K562 (cell line): Measurements from ENCODE around the gene WSCD1. TPM values are rescaled to one million over a fixed set of nuclear protein-coding genes. Genes with fewer than 3 reads are reported as not detected.

ENCODE experiments used
- ATAC-seq: fragments of 200-7000 bp; cut with Tn5 transposase; 3 replicates; pipeline ENCODE4 v1.9.1; 2020; ENCODE audit warnings: moderate library complexity
- BruUV-seq: library from RNA; stranded (reverse); fragments of 400-500 nt; replicated peaks from 2 replicates; lab custom pipeline; 2021; lab: Mats Ljungman, UMichigan
- CTCF ChIA-PET: fragments of 300-600 bp; formaldehyde crosslinking; extraction: SDS; loops from one replicate; lab custom pipeline; 2021; ENCODE audit warnings: low intra/inter-chr PET ratio; lab: Yijun Ruan, JAX
- POLR2A ChIA-PET: fragments of 300-600, 350-650 bp; sonication (Branson Sonifier 250); formaldehyde crosslinking; extraction: SDS; loops from one replicate; lab custom pipeline; 2021; ENCODE audit warnings: antibody characterized with exemption, inconsistent platforms; lab: Yijun Ruan, JAX
- DNase-seq, 4 experiments: peaks; one replicate each; pipeline versions ENCODE4 v3.0.0 to v3.0.0-alpha.2; 2011 to 2018; ENCODE audit warnings: low spot score in 3 of 4, mixed read lengths in 3 of 4; ENCODE audit errors: extremely low read depth in 1 of 4
- FAIRE-seq: peaks from 2 replicates; lab custom pipeline; 2011; peaks lifted over from hg19 to GRCh38; lab: Jason Lieb, UNC
- H2AFZ ChIP-seq: 2 replicates; pipeline ENCODE4 v1.6.0; 2011; ENCODE audit warnings: low read depth, low read length, control low read depth, inconsistent platforms
- H3K27ac ChIP-seq: fragments of 200-600 bp; 3 replicates; pipeline ENCODE4 v1.8.0; 2011; ENCODE audit warnings: low read depth, mild to moderate bottlenecking, control low read depth, inconsistent platforms, low read length, moderate library complexity, mixed read lengths; ENCODE audit errors: extremely low read depth
- H3K27me3 ChIP-seq, 2 experiments: fragments of 300-600 bp in 1 of 2; 2 replicates in 1 of 2; 3 replicates in 1 of 2; pipeline versions ENCODE4 v1.6.0 to v1.8.0; 2011; ENCODE audit warnings: inconsistent platforms in 2 of 2, low read length in 2 of 2, mild to moderate bottlenecking in 1 of 2, mixed read lengths in 1 of 2, moderate library complexity in 1 of 2; ENCODE audit not compliant: control insufficient read depth in 2 of 2, insufficient read depth in 2 of 2
- H3K36me3 ChIP-seq: fragments of 300-600 bp; 3 replicates; pipeline ENCODE4 v1.8.0; 2011; ENCODE audit warnings: mild to moderate bottlenecking, low read length, inconsistent platforms; ENCODE audit not compliant: control insufficient read depth, insufficient read depth
- H3K4me1 ChIP-seq, 2 experiments: fragments of 200-600 bp in 1 of 2; replicated peaks in 1 of 2; 2 replicates in 1 of 2; 3 replicates in 1 of 2; pipeline versions ENCODE4 v1.5.1 to v1.8.0; 2011; ENCODE audit warnings: inconsistent platforms in 2 of 2, low read length in 2 of 2, mild to moderate bottlenecking in 1 of 2, mixed read lengths in 1 of 2, moderate library complexity in 1 of 2; ENCODE audit not compliant: control insufficient read depth in 2 of 2, insufficient read depth in 2 of 2
- H3K4me2 ChIP-seq: 2 replicates; pipeline ENCODE4 v1.6.1; 2011; ENCODE audit warnings: low read length, control low read depth, inconsistent platforms, mixed read lengths; ENCODE audit not compliant: insufficient read depth
- H3K4me3 ChIP-seq: fragments of 200-600 bp; sonication (generic), shearing (Covaris generic); 2 replicates; pipeline ENCODE4 v1.5.1; 2016; ENCODE audit warnings: control low read depth, inconsistent platforms
- H3K79me2 ChIP-seq: fragments of 200-600 bp; 3 replicates; pipeline ENCODE4 v1.8.0; 2011; ENCODE audit warnings: low read length, inconsistent platforms; ENCODE audit not compliant: control insufficient read depth, insufficient read depth
- H3K9ac ChIP-seq, 2 experiments: 2 replicates each; pipeline versions ENCODE4 v1.6.0 to v1.6.1; 2011; ENCODE audit warnings: low read depth in 2 of 2, low read length in 2 of 2, control low read depth in 1 of 2, inconsistent platforms in 1 of 2, mild to moderate bottlenecking in 1 of 2, mixed read lengths in 1 of 2; ENCODE audit not compliant: insufficient read depth in 1 of 2
- H3K9me1 ChIP-seq: one replicate; pipeline ENCODE4 v1.6.0; 2011; ENCODE audit warnings: inconsistent platforms, mild to moderate bottlenecking, low read length, moderate library complexity; ENCODE audit not compliant: control insufficient read depth, insufficient read depth
- H3K9me3 ChIP-seq: replicated peaks from 2 replicates; pipeline ENCODE4 v1.5.1; 2011; ENCODE audit warnings: low read depth, low read length, inconsistent platforms; ENCODE audit not compliant: control insufficient read depth, insufficient read depth
- H4K20me1 ChIP-seq: replicated peaks from 2 replicates; pipeline ENCODE4 v1.6.1; 2011; ENCODE audit warnings: low read length, inconsistent platforms, mixed read lengths; ENCODE audit not compliant: control insufficient read depth, insufficient read depth
- ARHGAP35 ChIP-seq: fragments of 450-650 bp; IDR thresholded peaks from 2 replicates; pipeline ENCODE4 v1.6.1; 2018; ENCODE audit not compliant: partially characterized antibody
- DIDO1 ChIP-seq: fragments of 450-650 bp; IDR thresholded peaks from 2 replicates; pipeline ENCODE4 v1.6.1; 2016; ENCODE audit warnings: low read depth, missing biosample characterization, missing genetic modification characterization
- EHMT2 ChIP-seq: fragments of 450-650 bp; IDR thresholded peaks from 2 replicates; pipeline ENCODE4 v1.6.1; 2018; ENCODE audit warnings: antibody characterized with exemption
- ESRRA ChIP-seq: fragments of 450-650 bp; IDR thresholded peaks from 2 replicates; pipeline ENCODE4 v1.6.1; 2014; ENCODE audit warnings: low read depth, mild to moderate bottlenecking, moderate library complexity, borderline replicate concordance
- ZNF347 ChIP-seq: fragments of 450-650 bp; formaldehyde crosslinking; IDR thresholded peaks from 2 replicates; pipeline ENCODE4 v1.4.0; 2020; ENCODE audit warnings: low read depth, mild to moderate bottlenecking, moderate library complexity
- ZNF57 ChIP-seq: fragments of 450-650 bp; formaldehyde crosslinking; IDR thresholded peaks from 2 replicates; pipeline ENCODE4 v1.4.0; 2020; ENCODE audit warnings: mild to moderate bottlenecking, moderate library complexity
- ZNF785 ChIP-seq: fragments of 250-450 bp; sonication (Bioruptor Pico); IDR thresholded peaks from 2 replicates; pipeline ENCODE4 v1.4.0; 2020; ENCODE audit warnings: mild to moderate bottlenecking
- WGBS: fragments of 100-300 bp; shearing (Covaris generic); methylation state at CpG from one replicate; pipeline ENCODE4 v1.1.6; 2016; ENCODE audit warnings: low coverage, mixed read lengths; ENCODE audit not compliant: insufficient coverage; ENCODE audit errors: missing lambda C conversion rate; 5-methylcytosine and 5-hydroxymethylcytosine counted together
- in situ Hi-C: fragments of 300-500 bp; cut with MboI; formaldehyde crosslinking; loops from 4 replicates; pipeline ENCODE4 v1.15.0; 2018; ENCODE audit warnings: inconsistent platforms, mixed read lengths
- intact Hi-C: fragments of 100-400 bp; cut with micrococcal nuclease; formaldehyde crosslinking; loops from 2 replicates; pipeline ENCODE4 v1.14.2; 2022
- polyA plus RNA-seq, 8 experiments: library from polyadenylated mRNA; depleted of rRNA in 4 of 8; stranded (reverse) in 5 of 8; unstranded in 3 of 8; fragments of >200 nt; fragmentation: Nextera tagmentation in 2 of 8; fragmentation: Illumina TruSeq in 1 of 8; extraction: Ambion mirVana in 2 of 8; extraction: Trizol in 1 of 8; gene quantifications; 2 replicates each; pipeline versions ENCODE4 v1.2.1 to v1.2.3, GENCODE V29; 2011 to 2014; ENCODE audit warnings: inconsistent platforms in 1 of 8, missing spikeins in 1 of 8
- total RNA-seq, 7 experiments: library from RNA; depleted of rRNA in 6 of 7; stranded (reverse); fragments of >200 nt in 6 of 7; fragmentation: Illumina TruSeq in 2 of 7; extraction: Trizol in 2 of 7; gene quantifications; 2 replicates each; pipeline versions ENCODE4 v1.2.1 to v1.2.3, GENCODE V29; 2011 to 2021; ENCODE audit warnings: low replicate concordance in 1 of 7

The WSCD1 gene
- total and polyA plus RNA-seq, 9 of the 15 experiments (the other 6 are each of a cell fraction or from before 2014, with no cell fraction given) = not detected

DNA sequence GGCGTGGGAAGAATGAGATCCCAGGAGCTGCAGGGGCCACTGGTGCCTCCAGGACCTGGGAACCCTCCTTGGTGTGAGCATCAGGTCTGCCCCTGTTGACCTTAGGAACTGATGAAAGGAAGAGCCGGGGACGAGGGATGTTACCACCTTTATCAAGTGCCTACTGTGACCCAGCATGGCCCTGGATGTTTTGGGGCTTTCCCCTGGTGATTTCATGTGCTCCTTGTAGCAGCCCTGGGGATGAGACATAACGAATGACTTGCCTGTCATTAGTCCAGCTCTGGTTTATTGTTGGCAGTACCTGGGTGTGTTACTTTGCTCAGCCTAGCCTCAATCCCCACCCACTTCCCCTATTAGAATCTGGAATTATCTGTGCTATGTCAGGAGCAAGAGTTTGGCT lies 39.9 kb downstream of the WSCD1 start:
- Histone ChIP-seq H3K79me2 (no peaks in the 10 kb centered on the region), H3K36me3 (no peaks in the 10 kb centered on the region), H4K20me1 (no peaks in the 10 kb centered on the region), H3K9me3 (no peaks in the 10 kb centered on the region), H3K4me2 (no peak overlapping the region), H3K4me1 (no peaks in the 10 kb centered on the region), H3K9me1 (no peaks in the 10 kb centered on the region), H2AFZ (no peak overlapping the region), H3K9ac (no peak overlapping the region), H3K27me3 (no peaks in the 10 kb centered on the region), H3K27ac (no peak overlapping the region), H3K4me3 (no peak overlapping the region)
- BruUV-seq = no TSS peak
- 0% methylated on average over 4 of the region's 4 CpGs for WGBS
- intact Hi-C loops (no loop called here), in situ Hi-C loops (no loop called here)
- TF ChIP-seq ARHGAP35 (no peak), ZNF785 (no peak)
- FAIRE-seq (no peak), DNase-seq (no peak), ATAC-seq (no peak)
- POLR2A ChIA-PET = no interaction called here
- CTCF ChIA-PET = no interaction called here

DNA sequence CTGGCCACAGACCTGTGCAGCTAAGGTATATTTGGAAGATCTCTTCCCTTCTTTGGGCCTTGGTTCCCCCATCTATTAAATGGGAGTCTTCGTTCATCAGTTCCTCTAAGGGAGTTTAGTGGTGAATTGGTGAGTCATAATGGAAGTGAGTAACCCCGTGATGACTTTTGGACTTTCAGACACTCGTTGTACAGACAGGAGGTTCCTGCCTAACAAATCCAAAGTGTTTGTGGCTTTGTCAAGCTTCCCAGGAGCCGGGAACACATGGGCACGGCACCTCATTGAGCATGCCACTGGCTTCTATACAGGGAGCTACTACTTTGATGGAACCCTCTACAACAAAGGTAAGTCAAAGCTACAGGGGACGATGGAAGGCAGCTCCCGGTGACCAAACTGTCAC lies 40.4 kb downstream of the WSCD1 start:
- CTCF ChIA-PET = no interaction called here
- Histone ChIP-seq H3K9me1 (no peaks in the 10 kb centered on the region), H3K4me1 (no peaks in the 10 kb centered on the region), H3K27me3 (no peaks in the 10 kb centered on the region), H3K36me3 (no peaks in the 10 kb centered on the region), H3K9ac (no peak overlapping the region), H4K20me1 (no peaks in the 10 kb centered on the region), H3K4me2 (no peak overlapping the region), H3K4me3 (no peak overlapping the region), H3K9me3 (no peaks in the 10 kb centered on the region), H3K79me2 (no peaks in the 10 kb centered on the region), H2AFZ (no peak overlapping the region), H3K27ac (no peak overlapping the region)
- in situ Hi-C loops = no loop called here
- TF ChIP-seq ZNF57 (CRISPR knock-in tag) = no peak
- no peak for TF ChIP-seq ESRRA
- no peak for TF ChIP-seq EHMT2
- TF ChIP-seq ZNF347 (CRISPR knock-in tag) = no peak
- no peak for TF ChIP-seq DIDO1 (tag)
- DNase-seq (no peak), ATAC-seq (no peak), FAIRE-seq (no peak)
- intact Hi-C loops = no loop called here
- BruUV-seq = no TSS peak
- POLR2A ChIA-PET = no interaction called here
- WGBS = 0% methylated on average over 7 of the region's 7 CpGs
